Tibial artery (tissue), 4 donors: ENCODE data around the gene SERPINA10.

ENCODE experiments used
- DNase-seq, 2 donors: peaks; one replicate each; pipeline ENCODE4 v3.0.0-alpha.2; 2019
- H3K27ac ChIP-seq, 2 donors: fragments of 200-600 bp; sonication (generic) in 1 of 2; 1 replicate in 1 of 2; 2 replicates in 1 of 2; pipeline ENCODE4 v1.5.1; 2018 to 2019; ENCODE audit warnings: mild to moderate bottlenecking in 1 of 2
- H3K27me3 ChIP-seq, 2 donors: fragments of 200-600 bp; sonication (generic) in 1 of 2; one replicate each; pipeline versions ENCODE4 v1.5.1 to v1.6.0; 2016 to 2019
- H3K36me3 ChIP-seq, 3 donors: fragments of 200-600 bp; sonication (generic) in 2 of 3; one replicate each; pipeline ENCODE4 v1.5.1; 2016 to 2019; ENCODE audit warnings: mild to moderate bottlenecking in 2 of 3
- H3K4me1 ChIP-seq, 4 donors: fragments of 200-600 bp; sonication (generic) in 2 of 4; 1 replicate in 3 of 4; 2 replicates in 1 of 4; pipeline ENCODE4 v1.5.1; 2016 to 2019
- H3K4me3 ChIP-seq, 2 donors: fragments of 200-600 bp; sonication (generic) in 1 of 2; 1 replicate in 1 of 2; 2 replicates in 1 of 2; pipeline ENCODE4 v1.5.1; 2018 to 2019; ENCODE audit warnings: mild to moderate bottlenecking in 2 of 2
- H3K9me3 ChIP-seq, 3 donors: fragments of 200-600 bp; sonication (generic) in 1 of 3; one replicate each; pipeline ENCODE4 v1.5.1; 2016 to 2019
- intact Hi-C: fragments of 100-400 bp; cut with DNase I; formaldehyde crosslinking; loops from one replicate; pipeline ENCODE4 v1.15.0; 2023; ENCODE audit warnings: low total_unique reads
- TF ChIP-seq, protein P1 (sequence below), 2 experiments: fragments of 200-600 bp in 1 of 2; fragments of 450-650 bp in 1 of 2; IDR thresholded peaks; one replicate each; pipeline ENCODE4 v1.5.1; 2017 to 2019; ENCODE audit warnings: antibody characterized with exemption in 2 of 2, mild to moderate bottlenecking in 1 of 2, moderate library complexity in 1 of 2

SERPINA10 gene, protein sequence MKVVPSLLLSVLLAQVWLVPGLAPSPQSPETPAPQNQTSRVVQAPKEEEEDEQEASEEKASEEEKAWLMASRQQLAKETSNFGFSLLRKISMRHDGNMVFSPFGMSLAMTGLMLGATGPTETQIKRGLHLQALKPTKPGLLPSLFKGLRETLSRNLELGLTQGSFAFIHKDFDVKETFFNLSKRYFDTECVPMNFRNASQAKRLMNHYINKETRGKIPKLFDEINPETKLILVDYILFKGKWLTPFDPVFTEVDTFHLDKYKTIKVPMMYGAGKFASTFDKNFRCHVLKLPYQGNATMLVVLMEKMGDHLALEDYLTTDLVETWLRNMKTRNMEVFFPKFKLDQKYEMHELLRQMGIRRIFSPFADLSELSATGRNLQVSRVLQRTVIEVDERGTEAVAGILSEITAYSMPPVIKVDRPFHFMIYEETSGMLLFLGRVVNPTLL

GRCh38 chr14:94292872-94293577 is at the start of gene SERPINA10:
Gene SERPINA10 (minus strand): TSS chr14:94293268. CDS start chr14:94290593, 2,675 bp downstream.
- no peaks in the 10 kb centered on the region for H3K27me3 ChIP-seq

GRCh38 chr14:94342334-94342934 is 49.4 kb upstream of the SERPINA10 start:
- H3K9me3 ChIP-seq: no peaks in the 10 kb centered on the region
- TF ChIP-seq, protein P1, sequence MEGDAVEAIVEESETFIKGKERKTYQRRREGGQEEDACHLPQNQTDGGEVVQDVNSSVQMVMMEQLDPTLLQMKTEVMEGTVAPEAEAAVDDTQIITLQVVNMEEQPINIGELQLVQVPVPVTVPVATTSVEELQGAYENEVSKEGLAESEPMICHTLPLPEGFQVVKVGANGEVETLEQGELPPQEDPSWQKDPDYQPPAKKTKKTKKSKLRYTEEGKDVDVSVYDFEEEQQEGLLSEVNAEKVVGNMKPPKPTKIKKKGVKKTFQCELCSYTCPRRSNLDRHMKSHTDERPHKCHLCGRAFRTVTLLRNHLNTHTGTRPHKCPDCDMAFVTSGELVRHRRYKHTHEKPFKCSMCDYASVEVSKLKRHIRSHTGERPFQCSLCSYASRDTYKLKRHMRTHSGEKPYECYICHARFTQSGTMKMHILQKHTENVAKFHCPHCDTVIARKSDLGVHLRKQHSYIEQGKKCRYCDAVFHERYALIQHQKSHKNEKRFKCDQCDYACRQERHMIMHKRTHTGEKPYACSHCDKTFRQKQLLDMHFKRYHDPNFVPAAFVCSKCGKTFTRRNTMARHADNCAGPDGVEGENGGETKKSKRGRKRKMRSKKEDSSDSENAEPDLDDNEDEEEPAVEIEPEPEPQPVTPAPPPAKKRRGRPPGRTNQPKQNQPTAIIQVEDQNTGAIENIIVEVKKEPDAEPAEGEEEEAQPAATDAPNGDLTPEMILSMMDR (IDR thresholded peaks at IDR 0.05): no peak
- intact Hi-C loops: no loop called here
- no peak overlapping the region for H3K27ac ChIP-seq
- no peaks in the 10 kb centered on the region for H3K27me3 ChIP-seq
- peaks cover 0 to 16% (median 9%) of the 10 kb centered on the region in 4 donors for H3K4me1 ChIP-seq
- H3K4me3 ChIP-seq: no peak overlapping the region
- H3K36me3 ChIP-seq: no peaks in the 10 kb centered on the region
- DNase-seq: peak; percentile 90 to 94

More at GRCh38 chr14:94292872-94293577, at the start of gene SERPINA10:
- H3K36me3 ChIP-seq: no peaks in the 10 kb centered on the region
- no peak within 1 kb of the TSS for H3K27ac ChIP-seq
- DNase-seq: no peak
- H3K4me3 ChIP-seq: no peak within 1 kb of the TSS
- no peaks in the 10 kb centered on the region for H3K9me3 ChIP-seq
- H3K4me1 ChIP-seq: no peaks in the 10 kb centered on the region
- TF ChIP-seq, protein P1 (IDR thresholded peaks at IDR 0.05): no peak
- intact Hi-C loops: no loop called here

DNA sequence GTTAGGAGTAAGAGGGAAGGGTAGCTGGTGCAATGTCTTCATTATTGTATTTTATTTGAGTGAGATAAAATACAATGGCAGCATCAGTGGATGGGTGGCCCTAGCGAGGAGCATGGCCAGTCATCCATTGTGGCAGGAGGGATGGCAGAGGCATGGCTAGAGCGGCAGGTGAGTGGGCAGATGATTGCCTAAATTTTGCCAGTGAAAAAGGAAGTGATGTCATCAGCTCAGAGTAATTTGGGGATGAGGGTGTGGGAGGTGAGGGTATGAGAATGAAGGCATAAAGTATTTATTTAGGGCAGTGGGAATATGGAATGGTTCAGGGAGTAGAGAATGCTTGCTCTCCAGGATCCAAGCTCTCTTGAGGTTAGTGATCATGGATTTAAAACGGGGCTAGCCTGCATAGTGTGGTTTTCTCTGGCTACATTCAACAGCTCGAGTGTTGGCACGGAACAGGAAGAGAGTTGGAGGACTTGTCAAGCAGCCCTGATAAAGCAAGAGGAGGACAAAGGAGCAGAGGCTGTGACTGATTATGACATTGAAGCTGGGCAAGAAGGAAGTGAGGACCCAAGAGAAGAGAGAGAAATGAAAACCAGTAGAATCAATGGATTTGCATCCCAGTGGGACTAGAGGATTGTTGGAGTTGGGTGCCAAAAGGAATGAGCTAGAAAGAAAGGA is 48.7 kb upstream of the SERPINA10 start:
- intact Hi-C loops: no loop called here
- H3K36me3 ChIP-seq: no peaks in the 10 kb centered on the region
- DNase-seq: no peak
- H3K4me3 ChIP-seq: no peak overlapping the region
- peaks cover 0 to 16% (median 9%) of the 10 kb centered on the region in 4 donors for H3K4me1 ChIP-seq
- no peaks in the 10 kb centered on the region for H3K27me3 ChIP-seq
- TF ChIP-seq, protein P1 (IDR thresholded peaks at IDR 0.05): no peak
- no peak overlapping the region for H3K27ac ChIP-seq
- no peaks in the 10 kb centered on the region for H3K9me3 ChIP-seq

DNA sequence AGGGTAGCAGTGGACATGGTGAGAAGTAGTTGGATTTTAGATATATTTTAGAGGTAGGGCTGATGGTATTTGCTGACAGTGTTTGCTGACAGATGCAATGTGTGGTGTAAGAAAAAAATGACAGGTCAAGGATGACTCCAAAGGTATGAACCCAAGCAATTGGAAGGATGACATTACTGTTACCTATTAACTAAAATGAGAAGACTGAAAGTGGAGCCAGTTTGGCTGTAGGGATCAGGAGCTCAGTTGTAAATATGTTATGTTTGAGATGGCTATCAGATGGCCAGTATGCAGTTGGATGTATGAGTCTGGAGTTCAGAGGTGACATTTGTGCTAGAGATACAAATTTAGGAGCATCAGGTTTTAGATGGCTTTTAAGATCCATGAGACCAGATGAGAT is 47.5 kb upstream of the SERPINA10 start:
- H3K4me1 ChIP-seq: peaks cover 0 to 16% (median 9%) of the 10 kb centered on the region in 4 donors
- H3K27me3 ChIP-seq: no peaks in the 10 kb centered on the region
- no peak overlapping the region for H3K4me3 ChIP-seq
- no peak overlapping the region for H3K27ac ChIP-seq
- H3K9me3 ChIP-seq: no peaks in the 10 kb centered on the region
- no peaks in the 10 kb centered on the region for H3K36me3 ChIP-seq
- no peak for DNase-seq
- intact Hi-C loops: no loop called here
- TF ChIP-seq, protein P1 (IDR thresholded peaks at IDR 0.05): no peak

- H3K4me3 ChIP-seq: no peak overlapping the region
- no peak overlapping the region for H3K27ac ChIP-seq
- H3K9me3 ChIP-seq: no peaks in the 10 kb centered on the region
- no peaks in the 10 kb centered on the region for H3K27me3 ChIP-seq
- TF ChIP-seq, protein P1 (IDR thresholded peaks at IDR 0.05): no peak
- intact Hi-C loops: no loop called here
- no peak for DNase-seq
- H3K4me1 ChIP-seq: peaks cover 0 to 16% (median 9%) of the 10 kb centered on the region in 4 donors
- no peaks in the 10 kb centered on the region for H3K36me3 ChIP-seq
These were observed 45.0 kb upstream of the SERPINA10 start for GRCh38 chr14:94338023-94338422.
